ENCODE results near the gene CDK7. TPM values are rescaled to one million over a fixed set of nuclear protein-coding genes. Genes with fewer than 3 reads are reported as not detected.
A peak's percentile ranks its signal among the peaks of the same experiment; 100 is the strongest.

Gene CDK7
- total and polyA plus RNA-seq, 9 of the 15 experiments (the other 6 are each of a cell fraction or from before 2014, with no cell fraction given) = 41.7 to 143 (median 65.3) TPM

DNA sequence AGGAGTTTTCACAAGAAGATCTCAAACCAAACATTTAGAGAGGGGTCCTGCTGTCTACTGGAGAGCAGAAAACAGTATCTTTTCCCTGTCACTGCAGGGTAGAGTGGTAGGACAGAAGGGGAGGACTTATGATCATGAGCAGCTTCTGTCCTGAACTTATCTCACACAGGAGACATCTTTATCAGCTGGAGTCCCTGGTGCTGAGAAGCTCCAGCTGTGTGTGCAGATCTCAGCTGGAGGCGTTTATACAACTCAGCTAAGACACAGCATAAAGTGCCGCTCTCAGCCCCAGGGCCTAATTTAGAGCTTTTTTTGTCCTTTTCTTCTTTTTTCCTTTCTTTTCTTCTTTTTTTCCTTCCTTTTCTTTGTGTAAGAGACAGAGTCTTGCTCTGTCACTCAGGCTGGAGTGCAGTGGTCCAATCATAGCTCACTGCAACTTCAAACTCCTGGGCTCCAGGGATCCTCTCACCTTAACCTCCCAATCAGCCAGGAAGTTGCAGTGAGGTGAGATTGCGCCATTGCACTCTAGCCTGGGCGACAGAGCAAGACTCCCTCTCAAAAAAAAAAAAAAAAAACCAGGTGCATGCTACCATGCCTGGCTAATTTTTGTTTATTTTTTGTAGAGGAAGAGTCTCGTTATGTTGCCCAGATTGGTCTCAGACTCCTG is 66.0 kb downstream of the CDK7 start (continued):
- TF ChIP-seq, protein P1, sequence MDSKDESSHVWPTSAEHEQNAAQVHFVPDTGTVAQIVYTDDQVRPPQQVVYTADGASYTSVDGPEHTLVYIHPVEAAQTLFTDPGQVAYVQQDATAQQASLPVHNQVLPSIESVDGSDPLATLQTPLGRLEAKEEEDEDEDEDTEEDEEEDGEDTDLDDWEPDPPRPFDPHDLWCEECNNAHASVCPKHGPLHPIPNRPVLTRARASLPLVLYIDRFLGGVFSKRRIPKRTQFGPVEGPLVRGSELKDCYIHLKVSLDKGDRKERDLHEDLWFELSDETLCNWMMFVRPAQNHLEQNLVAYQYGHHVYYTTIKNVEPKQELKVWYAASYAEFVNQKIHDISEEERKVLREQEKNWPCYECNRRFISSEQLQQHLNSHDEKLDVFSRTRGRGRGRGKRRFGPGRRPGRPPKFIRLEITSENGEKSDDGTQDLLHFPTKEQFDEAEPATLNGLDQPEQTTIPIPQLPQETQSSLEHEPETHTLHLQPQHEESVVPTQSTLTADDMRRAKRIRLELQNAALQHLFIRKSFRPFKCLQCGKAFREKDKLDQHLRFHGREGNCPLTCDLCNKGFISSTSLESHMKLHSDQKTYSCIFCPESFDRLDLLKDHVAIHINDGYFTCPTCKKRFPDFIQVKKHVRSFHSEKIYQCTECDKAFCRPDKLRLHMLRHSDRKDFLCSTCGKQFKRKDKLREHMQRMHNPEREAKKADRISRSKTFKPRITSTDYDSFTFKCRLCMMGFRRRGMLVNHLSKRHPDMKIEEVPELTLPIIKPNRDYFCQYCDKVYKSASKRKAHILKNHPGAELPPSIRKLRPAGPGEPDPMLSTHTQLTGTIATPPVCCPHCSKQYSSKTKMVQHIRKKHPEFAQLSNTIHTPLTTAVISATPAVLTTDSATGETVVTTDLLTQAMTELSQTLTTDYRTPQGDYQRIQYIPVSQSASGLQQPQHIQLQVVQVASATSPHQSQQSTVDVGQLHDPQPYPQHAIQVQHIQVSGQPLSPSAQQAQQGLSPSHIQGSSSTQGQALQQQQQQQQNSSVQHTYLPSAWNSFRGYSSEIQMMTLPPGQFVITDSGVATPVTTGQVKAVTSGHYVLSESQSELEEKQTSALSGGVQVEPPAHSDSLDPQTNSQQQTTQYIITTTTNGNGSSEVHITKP (IDR thresholded peaks at IDR 0.05; ENCODE audit: partially characterized antibody) = no peak
- peak; percentile 82 for TF ChIP-seq SMARCA4 (IDR thresholded peaks at IDR 0.05)
- TF ChIP-seq PCBP2 (IDR thresholded peaks at IDR 0.05; ENCODE audit: low read depth, low read length, poor library complexity, severe bottlenecking) = no peak
- TF ChIP-seq, protein P2, sequence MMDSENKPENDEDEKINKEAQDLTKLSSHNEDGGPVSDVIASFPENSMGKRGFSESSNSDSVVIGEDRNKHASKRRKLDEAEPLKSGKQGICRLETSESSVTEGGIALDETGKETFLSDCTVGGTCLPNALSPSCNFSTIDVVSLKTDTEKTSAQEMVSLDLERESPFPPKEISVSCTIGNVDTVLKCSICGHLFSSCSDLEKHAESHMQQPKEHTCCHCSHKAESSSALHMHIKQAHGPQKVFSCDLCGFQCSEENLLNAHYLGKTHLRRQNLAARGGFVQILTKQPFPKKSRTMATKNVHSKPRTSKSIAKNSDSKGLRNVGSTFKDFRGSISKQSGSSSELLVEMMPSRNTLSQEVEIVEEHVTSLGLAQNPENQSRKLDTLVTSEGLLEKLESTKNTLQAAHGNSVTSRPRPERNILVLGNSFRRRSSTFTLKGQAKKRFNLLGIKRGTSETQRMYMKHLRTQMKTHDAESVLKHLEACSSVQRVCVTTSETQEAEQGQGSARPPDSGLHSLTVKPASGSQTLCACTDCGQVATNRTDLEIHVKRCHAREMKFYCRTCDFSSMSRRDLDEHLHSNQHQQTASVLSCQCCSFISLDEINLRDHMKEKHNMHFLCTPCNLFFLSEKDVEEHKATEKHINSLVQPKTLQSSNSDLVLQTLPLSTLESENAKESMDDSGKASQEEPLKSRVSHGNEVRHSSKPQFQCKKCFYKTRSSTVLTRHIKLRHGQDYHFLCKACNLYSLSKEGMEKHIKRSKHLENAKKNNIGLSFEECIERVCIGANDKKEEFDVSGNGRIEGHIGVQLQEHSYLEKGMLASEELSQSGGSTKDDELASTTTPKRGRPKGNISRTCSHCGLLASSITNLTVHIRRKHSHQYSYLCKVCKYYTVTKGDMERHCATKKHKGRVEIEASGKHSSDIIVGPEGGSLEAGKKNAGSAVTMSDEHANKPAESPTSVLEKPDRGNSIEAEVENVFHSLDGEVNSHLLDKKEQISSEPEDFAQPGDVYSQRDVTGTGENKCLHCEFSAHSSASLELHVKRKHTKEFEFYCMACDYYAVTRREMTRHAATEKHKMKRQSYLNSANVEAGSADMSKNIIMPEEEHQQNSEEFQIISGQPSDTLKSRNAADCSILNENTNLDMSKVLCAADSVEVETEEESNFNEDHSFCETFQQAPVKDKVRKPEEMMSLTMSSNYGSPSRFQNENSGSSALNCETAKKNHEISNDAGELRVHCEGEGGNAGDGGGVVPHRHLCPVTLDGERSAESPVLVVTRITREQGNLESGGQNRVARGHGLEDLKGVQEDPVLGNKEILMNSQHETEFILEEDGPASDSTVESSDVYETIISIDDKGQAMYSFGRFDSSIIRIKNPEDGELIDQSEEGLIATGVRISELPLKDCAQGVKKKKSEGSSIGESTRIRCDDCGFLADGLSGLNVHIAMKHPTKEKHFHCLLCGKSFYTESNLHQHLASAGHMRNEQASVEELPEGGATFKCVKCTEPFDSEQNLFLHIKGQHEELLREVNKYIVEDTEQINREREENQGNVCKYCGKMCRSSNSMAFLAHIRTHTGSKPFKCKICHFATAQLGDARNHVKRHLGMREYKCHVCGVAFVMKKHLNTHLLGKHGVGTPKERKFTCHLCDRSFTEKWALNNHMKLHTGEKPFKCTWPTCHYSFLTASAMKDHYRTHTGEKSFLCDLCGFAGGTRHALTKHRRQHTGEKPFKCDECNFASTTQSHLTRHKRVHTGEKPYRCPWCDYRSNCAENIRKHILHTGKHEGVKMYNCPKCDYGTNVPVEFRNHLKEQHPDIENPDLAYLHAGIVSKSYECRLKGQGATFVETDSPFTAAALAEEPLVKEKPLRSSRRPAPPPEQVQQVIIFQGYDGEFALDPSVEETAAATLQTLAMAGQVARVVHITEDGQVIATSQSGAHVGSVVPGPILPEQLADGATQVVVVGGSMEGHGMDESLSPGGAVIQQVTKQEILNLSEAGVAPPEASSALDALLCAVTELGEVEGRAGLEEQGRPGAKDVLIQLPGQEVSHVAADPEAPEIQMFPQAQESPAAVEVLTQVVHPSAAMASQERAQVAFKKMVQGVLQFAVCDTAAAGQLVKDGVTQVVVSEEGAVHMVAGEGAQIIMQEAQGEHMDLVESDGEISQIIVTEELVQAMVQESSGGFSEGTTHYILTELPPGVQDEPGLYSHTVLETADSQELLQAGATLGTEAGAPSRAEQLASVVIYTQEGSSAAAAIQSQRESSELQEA (IDR thresholded peaks at IDR 0.05; ENCODE audit: low read depth) = no peak
- 0 out of 2 replicates have a peak, but pooled peaks have one; percentile 14 for TF ChIP-seq GATAD2B (IDR thresholded peaks at IDR 0.05; ENCODE audit: borderline replicate concordance)
- TF ChIP-seq KLF6 (CRISPR knock-in tag; IDR thresholded peaks at IDR 0.05; ENCODE audit: borderline replicate concordance) = no peak
- TF ChIP-seq MTA2 (IDR thresholded peaks at IDR 0.05; ENCODE audit: low read depth) = peak; percentile 80
- TF ChIP-seq, protein P3, sequence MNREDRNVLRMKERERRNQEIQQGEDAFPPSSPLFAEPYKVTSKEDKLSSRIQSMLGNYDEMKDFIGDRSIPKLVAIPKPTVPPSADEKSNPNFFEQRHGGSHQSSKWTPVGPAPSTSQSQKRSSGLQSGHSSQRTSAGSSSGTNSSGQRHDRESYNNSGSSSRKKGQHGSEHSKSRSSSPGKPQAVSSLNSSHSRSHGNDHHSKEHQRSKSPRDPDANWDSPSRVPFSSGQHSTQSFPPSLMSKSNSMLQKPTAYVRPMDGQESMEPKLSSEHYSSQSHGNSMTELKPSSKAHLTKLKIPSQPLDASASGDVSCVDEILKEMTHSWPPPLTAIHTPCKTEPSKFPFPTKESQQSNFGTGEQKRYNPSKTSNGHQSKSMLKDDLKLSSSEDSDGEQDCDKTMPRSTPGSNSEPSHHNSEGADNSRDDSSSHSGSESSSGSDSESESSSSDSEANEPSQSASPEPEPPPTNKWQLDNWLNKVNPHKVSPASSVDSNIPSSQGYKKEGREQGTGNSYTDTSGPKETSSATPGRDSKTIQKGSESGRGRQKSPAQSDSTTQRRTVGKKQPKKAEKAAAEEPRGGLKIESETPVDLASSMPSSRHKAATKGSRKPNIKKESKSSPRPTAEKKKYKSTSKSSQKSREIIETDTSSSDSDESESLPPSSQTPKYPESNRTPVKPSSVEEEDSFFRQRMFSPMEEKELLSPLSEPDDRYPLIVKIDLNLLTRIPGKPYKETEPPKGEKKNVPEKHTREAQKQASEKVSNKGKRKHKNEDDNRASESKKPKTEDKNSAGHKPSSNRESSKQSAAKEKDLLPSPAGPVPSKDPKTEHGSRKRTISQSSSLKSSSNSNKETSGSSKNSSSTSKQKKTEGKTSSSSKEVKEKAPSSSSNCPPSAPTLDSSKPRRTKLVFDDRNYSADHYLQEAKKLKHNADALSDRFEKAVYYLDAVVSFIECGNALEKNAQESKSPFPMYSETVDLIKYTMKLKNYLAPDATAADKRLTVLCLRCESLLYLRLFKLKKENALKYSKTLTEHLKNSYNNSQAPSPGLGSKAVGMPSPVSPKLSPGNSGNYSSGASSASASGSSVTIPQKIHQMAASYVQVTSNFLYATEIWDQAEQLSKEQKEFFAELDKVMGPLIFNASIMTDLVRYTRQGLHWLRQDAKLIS (CRISPR knock-in tag; IDR thresholded peaks at IDR 0.05) = no peak
- no peak for TF ChIP-seq DDX20 (tag; IDR thresholded peaks at IDR 0.05; ENCODE audit: low read depth)

All from K562 (cell line).